DND-41 (cell line): ENCODE results near the gene ADAMTSL3.

Source experiments
- ATAC-seq: fragments of 200-7000 bp; cut with Tn5 transposase; 3 replicates; pipeline ENCODE4 v1.9.1; 2021; ENCODE audit warnings: low read depth; ENCODE audit not compliant: insufficient read depth
- DNase-seq: peaks from one replicate; pipeline ENCODE4 v3.0.0-alpha.2; 2020
- H2AFZ ChIP-seq: 2 replicates; pipeline ENCODE4 v1.6.0; 2012; ENCODE audit warnings: low read depth, low read length
- H3K27ac ChIP-seq: 2 replicates; pipeline ENCODE4 v1.5.1; 2012; ENCODE audit warnings: low read length, inconsistent platforms
- H3K27me3 ChIP-seq: fragments of 200-600 bp; sonication (generic); 2 replicates; pipeline ENCODE4 v1.6.0; 2012; ENCODE audit warnings: low read length, mild to moderate bottlenecking, inconsistent platforms; ENCODE audit not compliant: insufficient read depth, poor library complexity
- H3K36me3 ChIP-seq: 2 replicates; pipeline ENCODE4 v1.5.1; 2012; ENCODE audit warnings: low read length, inconsistent platforms; ENCODE audit not compliant: insufficient read depth
- H3K4me1 ChIP-seq: 2 replicates; pipeline ENCODE4 v1.5.1; 2012; ENCODE audit warnings: mild to moderate bottlenecking, low read length; ENCODE audit not compliant: insufficient read depth
- H3K4me2 ChIP-seq: 2 replicates; pipeline ENCODE4 v1.6.0; 2012; ENCODE audit warnings: mild to moderate bottlenecking, moderate library complexity, low read length, inconsistent platforms; ENCODE audit not compliant: insufficient read depth
- H3K4me3 ChIP-seq, 2 experiments: fragments of 200-600 bp in 1 of 2; shearing (Covaris generic) in 1 of 2; 2 replicates each; pipeline ENCODE4 v1.5.1; 2012 to 2016; ENCODE audit warnings: inconsistent platforms in 2 of 2, low read length in 2 of 2, mild to moderate bottlenecking in 2 of 2, low read depth in 1 of 2, moderate library complexity in 1 of 2
- H3K79me2 ChIP-seq: 2 replicates; pipeline ENCODE4 v1.6.0; 2012; ENCODE audit warnings: low read length, inconsistent platforms; ENCODE audit not compliant: insufficient read depth
- H3K9ac ChIP-seq: 2 replicates; pipeline ENCODE4 v1.6.0; 2012; ENCODE audit warnings: low read depth, mild to moderate bottlenecking, inconsistent platforms, low read length, moderate library complexity
- H3K9me3 ChIP-seq: 2 replicates; pipeline ENCODE4 v1.5.1; 2012; ENCODE audit warnings: low read length, moderate library complexity, mild to moderate bottlenecking, inconsistent platforms; ENCODE audit not compliant: insufficient read depth, severe bottlenecking
- H4K20me1 ChIP-seq: 2 replicates; pipeline ENCODE4 v1.6.0; 2012; ENCODE audit warnings: low read length; ENCODE audit not compliant: insufficient read depth
- CTCF ChIP-seq: IDR thresholded peaks from 2 replicates; pipeline ENCODE4 v1.5.1; 2012; ENCODE audit warnings: borderline replicate concordance, low read length, moderate library complexity, mild to moderate bottlenecking; ENCODE audit not compliant: poor library complexity, severe bottlenecking; ENCODE audit errors: extremely low read depth
- EZH2 ChIP-seq: IDR thresholded peaks from 3 replicates; pipeline ENCODE4 v1.6.1; 2012; ENCODE audit warnings: borderline replicate concordance, low read depth, mild to moderate bottlenecking, moderate library complexity, low read length, inconsistent platforms; ENCODE audit not compliant: severe bottlenecking

ADAMTSL3 gene

GRCh38 chr15:83843471-83843871 lies 189.5 kb downstream of the ADAMTSL3 start:
- Histone ChIP-seq H3K4me2 (no peak overlapping the region), H3K4me1 (no peaks in the 10 kb centered on the region), H3K4me3 (no peak overlapping the region), H3K27ac (no peak overlapping the region), H3K36me3 (no peaks in the 10 kb centered on the region), H3K9me3 (no peaks in the 10 kb centered on the region), H3K9ac (no peak overlapping the region), H3K79me2 (no peaks in the 10 kb centered on the region), H2AFZ (no peak overlapping the region), H4K20me1 (no peaks in the 10 kb centered on the region), H3K27me3 (no peaks in the 10 kb centered on the region)
- DNase-seq = no peak
- TF ChIP-seq CTCF (no peak), EZH2 (no peak)
- no peak for ATAC-seq

GRCh38 chr15:83844742-83845141 lies 190.8 kb downstream of the ADAMTSL3 start:
- TF ChIP-seq EZH2 (no peak), CTCF (no peak)
- Histone ChIP-seq H3K4me3 (no peak overlapping the region), H3K36me3 (no peaks in the 10 kb centered on the region), H3K27ac (no peak overlapping the region), H3K9ac (no peak overlapping the region), H4K20me1 (no peaks in the 10 kb centered on the region), H3K79me2 (no peaks in the 10 kb centered on the region), H2AFZ (no peak overlapping the region), H3K27me3 (no peaks in the 10 kb centered on the region), H3K4me1 (no peaks in the 10 kb centered on the region), H3K4me2 (no peak overlapping the region), H3K9me3 (no peaks in the 10 kb centered on the region)
- ATAC-seq = no peak
- DNase-seq = no peak

GRCh38 chr15:83845230-83845629 lies 191.3 kb downstream of the ADAMTSL3 start:
- no peak for ATAC-seq
- H3K4me3 ChIP-seq = no peak overlapping the region
- TF ChIP-seq CTCF = no peak
- no peak for TF ChIP-seq EZH2
- H3K9me3 ChIP-seq = no peaks in the 10 kb centered on the region
- H3K27me3 ChIP-seq = no peaks in the 10 kb centered on the region
- H3K4me1 ChIP-seq = no peaks in the 10 kb centered on the region
- H3K27ac ChIP-seq = no peak overlapping the region
- no peak for DNase-seq
- H3K36me3 ChIP-seq = no peaks in the 10 kb centered on the region
- H4K20me1 ChIP-seq = no peaks in the 10 kb centered on the region
- no peak overlapping the region for H3K4me2 ChIP-seq
- no peak overlapping the region for H3K9ac ChIP-seq
- H3K79me2 ChIP-seq = no peaks in the 10 kb centered on the region
- H2AFZ ChIP-seq = no peak overlapping the region

- H3K36me3 ChIP-seq = no peaks in the 10 kb centered on the region
- H2AFZ ChIP-seq = no peak overlapping the region
- H3K4me3 ChIP-seq = no peak overlapping the region
- H3K79me2 ChIP-seq = no peaks in the 10 kb centered on the region
- DNase-seq (no peak), ATAC-seq (no peak)
- no peak overlapping the region for H3K4me2 ChIP-seq
- no peaks in the 10 kb centered on the region for H3K9me3 ChIP-seq
- no peaks in the 10 kb centered on the region for H4K20me1 ChIP-seq
- no peak overlapping the region for H3K27ac ChIP-seq
- H3K27me3 ChIP-seq = no peaks in the 10 kb centered on the region
- TF ChIP-seq CTCF (no peak), EZH2 (no peak)
- H3K9ac ChIP-seq = no peak overlapping the region
- H3K4me1 ChIP-seq = no peaks in the 10 kb centered on the region
Observed at GRCh38 chr15:83846847-83847246, 192.9 kb downstream of the ADAMTSL3 start.
